ENCODE results near the gene TBCEL.

Gene TBCEL

GRCh38 chr11:121042296-121042695 is 18.4 kb downstream of the TBCEL start:
- H3K4me1 ChIP-seq (ENCODE audit: low read length) = no peaks in the 10 kb centered on the region
- H2AFZ ChIP-seq (ENCODE audit: low read depth, low read length) = no peak overlapping the region
- TF ChIP-seq, protein P1, sequence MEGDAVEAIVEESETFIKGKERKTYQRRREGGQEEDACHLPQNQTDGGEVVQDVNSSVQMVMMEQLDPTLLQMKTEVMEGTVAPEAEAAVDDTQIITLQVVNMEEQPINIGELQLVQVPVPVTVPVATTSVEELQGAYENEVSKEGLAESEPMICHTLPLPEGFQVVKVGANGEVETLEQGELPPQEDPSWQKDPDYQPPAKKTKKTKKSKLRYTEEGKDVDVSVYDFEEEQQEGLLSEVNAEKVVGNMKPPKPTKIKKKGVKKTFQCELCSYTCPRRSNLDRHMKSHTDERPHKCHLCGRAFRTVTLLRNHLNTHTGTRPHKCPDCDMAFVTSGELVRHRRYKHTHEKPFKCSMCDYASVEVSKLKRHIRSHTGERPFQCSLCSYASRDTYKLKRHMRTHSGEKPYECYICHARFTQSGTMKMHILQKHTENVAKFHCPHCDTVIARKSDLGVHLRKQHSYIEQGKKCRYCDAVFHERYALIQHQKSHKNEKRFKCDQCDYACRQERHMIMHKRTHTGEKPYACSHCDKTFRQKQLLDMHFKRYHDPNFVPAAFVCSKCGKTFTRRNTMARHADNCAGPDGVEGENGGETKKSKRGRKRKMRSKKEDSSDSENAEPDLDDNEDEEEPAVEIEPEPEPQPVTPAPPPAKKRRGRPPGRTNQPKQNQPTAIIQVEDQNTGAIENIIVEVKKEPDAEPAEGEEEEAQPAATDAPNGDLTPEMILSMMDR (IDR thresholded peaks at IDR 0.05; ENCODE audit: low read depth, low read length) = no peak
- TF ChIP-seq EZH2phosphoT487 (IDR thresholded peaks at IDR 0.05; ENCODE audit: low read depth) = no peak
- no peaks in the 10 kb centered on the region for H3K9me3 ChIP-seq (ENCODE audit: insufficient read depth, low read length)
- H3K4me2 ChIP-seq (ENCODE audit: low read length) = no peak overlapping the region
- H3K9ac ChIP-seq (ENCODE audit: low read length) = no peak overlapping the region
- H4K20me1 ChIP-seq (ENCODE audit: insufficient read depth, low read length) = peaks cover 4% of the 10 kb centered on the region; the same call in 1 of the 2 replicates
- no peaks in the 10 kb centered on the region for H3K79me2 ChIP-seq (ENCODE audit: low read length)
- H3K27ac ChIP-seq (ENCODE audit: low read length) = no peak overlapping the region
- H3K36me3 ChIP-seq (replicated peaks; ENCODE audit: low read depth, low read length) = peaks cover 3% of the 10 kb centered on the region
- no peak overlapping the region for H3K4me3 ChIP-seq (ENCODE audit: low read length)
- H3K27me3 ChIP-seq (ENCODE audit: low read depth, low read length) = no peaks in the 10 kb centered on the region

GRCh38 chr11:121047926-121048325 is 24.0 kb downstream of the TBCEL start:
- Histone ChIP-seq H2AFZ (ENCODE audit: low read depth, low read length) (no peak overlapping the region), H3K27ac (ENCODE audit: low read length) (no peak overlapping the region), H3K79me2 (ENCODE audit: low read length) (no peaks in the 10 kb centered on the region), H3K4me3 (ENCODE audit: low read length) (no peak overlapping the region), H3K36me3 (replicated peaks; ENCODE audit: low read depth, low read length) (peaks cover 8% of the 10 kb centered on the region), H3K27me3 (ENCODE audit: low read depth, low read length) (no peaks in the 10 kb centered on the region), H3K4me2 (ENCODE audit: low read length) (no peak overlapping the region), H3K9ac (ENCODE audit: low read length) (no peak overlapping the region), H3K4me1 (ENCODE audit: low read length) (no peaks in the 10 kb centered on the region), H4K20me1 (ENCODE audit: insufficient read depth, low read length) (peaks cover 4% of the 10 kb centered on the region; the same call in 1 of the 2 replicates), H3K9me3 (ENCODE audit: insufficient read depth, low read length) (no peaks in the 10 kb centered on the region)
- TF ChIP-seq, protein P1 (IDR thresholded peaks at IDR 0.05; ENCODE audit: low read depth, low read length) = no peak
- TF ChIP-seq EZH2phosphoT487 (IDR thresholded peaks at IDR 0.05; ENCODE audit: low read depth) = no peak

DNA sequence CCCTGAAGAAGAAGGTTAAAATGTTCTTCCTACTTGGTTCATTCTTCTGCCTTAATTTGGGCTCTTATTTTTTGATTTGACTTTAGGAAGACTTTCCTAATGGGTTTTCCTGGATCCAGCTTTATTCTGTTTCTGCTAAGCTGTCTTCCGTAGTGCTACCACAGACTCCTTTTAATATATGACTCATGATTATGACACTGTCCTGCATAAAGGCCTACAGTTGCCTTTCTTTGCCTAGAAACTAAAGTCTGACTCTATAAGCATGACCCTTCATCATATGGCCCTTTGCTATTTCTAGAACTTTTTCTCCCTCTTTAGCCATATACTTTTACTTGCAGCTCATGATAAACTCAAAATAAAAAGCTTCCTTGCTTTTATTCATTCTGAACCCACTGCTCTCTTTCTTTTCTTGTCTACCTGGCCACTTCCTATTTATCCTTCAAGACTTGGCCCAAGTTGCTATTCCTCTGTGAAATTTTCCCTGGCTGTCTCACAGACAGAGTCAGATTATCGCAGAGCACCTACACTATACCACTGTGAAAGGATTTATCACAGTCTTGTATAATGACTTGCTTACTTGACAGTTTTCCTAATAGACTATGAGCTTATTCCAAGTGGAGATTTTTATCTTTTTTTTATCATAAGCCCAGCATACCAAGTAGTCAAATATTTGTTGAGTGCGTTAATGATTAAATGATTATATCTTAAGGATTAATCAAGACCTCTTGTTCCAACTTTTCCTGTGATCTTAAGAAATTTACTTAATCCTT is 24.7 kb downstream of the TBCEL start:
- no peak overlapping the region for H3K27ac ChIP-seq (ENCODE audit: low read length)
- no peaks in the 10 kb centered on the region for H3K4me1 ChIP-seq (ENCODE audit: low read length)
- H3K36me3 ChIP-seq (replicated peaks; ENCODE audit: low read depth, low read length) = peaks cover 12% of the 10 kb centered on the region
- H3K79me2 ChIP-seq (ENCODE audit: low read length) = no peaks in the 10 kb centered on the region
- no peak overlapping the region for H3K9ac ChIP-seq (ENCODE audit: low read length)
- H4K20me1 ChIP-seq (ENCODE audit: insufficient read depth, low read length) = peaks cover 4% of the 10 kb centered on the region; the same call in 1 of the 2 replicates
- no peak overlapping the region for H2AFZ ChIP-seq (ENCODE audit: low read depth, low read length)
- TF ChIP-seq EZH2phosphoT487 (IDR thresholded peaks at IDR 0.05; ENCODE audit: low read depth) = no peak
- TF ChIP-seq, protein P1 (IDR thresholded peaks at IDR 0.05; ENCODE audit: low read depth, low read length) = no peak
- H3K9me3 ChIP-seq (ENCODE audit: insufficient read depth, low read length) = no peaks in the 10 kb centered on the region
- no peak overlapping the region for H3K4me2 ChIP-seq (ENCODE audit: low read length)
- no peaks in the 10 kb centered on the region for H3K27me3 ChIP-seq (ENCODE audit: low read depth, low read length)
- H3K4me3 ChIP-seq (ENCODE audit: low read length) = no peak overlapping the region

GRCh38 chr11:121053244-121053643 is 29.3 kb downstream of the TBCEL start:
- no peak overlapping the region for H3K4me2 ChIP-seq (ENCODE audit: low read length)
- no peak overlapping the region for H2AFZ ChIP-seq (ENCODE audit: low read depth, low read length)
- H3K27ac ChIP-seq (ENCODE audit: low read length) = no peak overlapping the region
- peaks cover 21% of the 10 kb centered on the region for H3K36me3 ChIP-seq (replicated peaks; ENCODE audit: low read depth, low read length)
- TF ChIP-seq, protein P1 (IDR thresholded peaks at IDR 0.05; ENCODE audit: low read depth, low read length) = no peak
- TF ChIP-seq EZH2phosphoT487 (IDR thresholded peaks at IDR 0.05; ENCODE audit: low read depth) = no peak
- H3K79me2 ChIP-seq (ENCODE audit: low read length) = no peaks in the 10 kb centered on the region
- no peak overlapping the region for H3K9ac ChIP-seq (ENCODE audit: low read length)
- H4K20me1 ChIP-seq (ENCODE audit: insufficient read depth, low read length) = no peaks in the 10 kb centered on the region
- no peaks in the 10 kb centered on the region for H3K9me3 ChIP-seq (ENCODE audit: insufficient read depth, low read length)
- H3K4me3 ChIP-seq (ENCODE audit: low read length) = no peak overlapping the region
- no peaks in the 10 kb centered on the region for H3K4me1 ChIP-seq (ENCODE audit: low read length)
- no peaks in the 10 kb centered on the region for H3K27me3 ChIP-seq (ENCODE audit: low read depth, low read length)

Measured in OCI-LY3 (cell line).